Mesenchymal stem cell (in vitro differentiated cells and primary cell): ENCODE results near the gene CDH4.

Source experiments
- DNase-seq: peaks from one replicate; pipeline ENCODE4 v3.0.0-alpha.2; 2013
- H2AFZ ChIP-seq: one replicate; pipeline ENCODE4 v1.6.1; 2013; ENCODE audit warnings: low read depth, mild to moderate bottlenecking, control low read depth, inconsistent platforms, low read length, moderate library complexity
- H2AK5ac ChIP-seq: 2 replicates; pipeline ENCODE4 v1.6.1; 2013; ENCODE audit warnings: low read length, moderate library complexity, mild to moderate bottlenecking, inconsistent platforms; ENCODE audit not compliant: severe bottlenecking
- H2BK120ac ChIP-seq: one replicate; pipeline ENCODE4 v1.6.1; 2013; ENCODE audit warnings: low read depth, mild to moderate bottlenecking, inconsistent platforms, low read length, moderate library complexity
- H2BK12ac ChIP-seq, 2 experiments: one replicate each; pipeline ENCODE4 v1.6.1; 2013; ENCODE audit warnings: inconsistent platforms in 2 of 2, low read length in 2 of 2, mild to moderate bottlenecking in 2 of 2, moderate library complexity in 2 of 2, control low read depth in 1 of 2
- H2BK15ac ChIP-seq: one replicate; pipeline ENCODE4 v1.6.1; 2013; ENCODE audit warnings: mild to moderate bottlenecking, low read depth, inconsistent platforms; ENCODE audit not compliant: poor library complexity, severe bottlenecking
- H2BK5ac ChIP-seq: 2 replicates; pipeline ENCODE4 v1.6.1; 2013; ENCODE audit warnings: low read depth, mild to moderate bottlenecking, low read length, control low read depth, inconsistent platforms; ENCODE audit not compliant: poor library complexity, severe bottlenecking
- H3K14ac ChIP-seq, 2 experiments: one replicate each; pipeline ENCODE4 v1.6.1; 2013; ENCODE audit warnings: inconsistent platforms in 2 of 2, low read length in 2 of 2, control low read depth in 1 of 2, mild to moderate bottlenecking in 1 of 2, moderate library complexity in 1 of 2
- H3K18ac ChIP-seq, 2 experiments: one replicate each; pipeline ENCODE4 v1.6.1; 2013; ENCODE audit warnings: inconsistent platforms in 2 of 2, low read length in 2 of 2, control low read depth in 1 of 2, low read depth in 1 of 2, mild to moderate bottlenecking in 1 of 2
- H3K23ac ChIP-seq, 2 experiments: one replicate each; pipeline ENCODE4 v1.6.1; 2013; ENCODE audit warnings: inconsistent platforms in 2 of 2, low read length in 2 of 2, mild to moderate bottlenecking in 2 of 2, moderate library complexity in 2 of 2, control low read depth in 1 of 2
- H3K27ac ChIP-seq: 2 replicates; pipeline ENCODE4 v1.5.1; 2013; ENCODE audit warnings: mild to moderate bottlenecking, moderate library complexity, low read length, control low read depth, inconsistent platforms; ENCODE audit not compliant: poor library complexity, severe bottlenecking
- H3K27me3 ChIP-seq, 2 experiments: 2 replicates each; pipeline versions ENCODE4 v1.6.1 to v1.7.0; 2013; ENCODE audit warnings: low read length in 2 of 2, mild to moderate bottlenecking in 2 of 2, moderate library complexity in 2 of 2, control low read depth in 1 of 2, inconsistent platforms in 1 of 2; ENCODE audit not compliant: control insufficient read depth in 1 of 2, insufficient read depth in 1 of 2
- H3K36me3 ChIP-seq, 2 experiments: 2 replicates each; pipeline versions ENCODE4 v1.6.1 to v1.7.0; 2013; ENCODE audit warnings: low read length in 2 of 2, control low read depth in 1 of 2, inconsistent platforms in 1 of 2, low read depth in 1 of 2, mild to moderate bottlenecking in 1 of 2; ENCODE audit not compliant: insufficient read depth in 2 of 2, control insufficient read depth in 1 of 2
- H3K4ac ChIP-seq, 2 experiments: one replicate each; pipeline ENCODE4 v1.6.1; 2013; ENCODE audit warnings: inconsistent platforms in 2 of 2, low read length in 2 of 2, mild to moderate bottlenecking in 2 of 2, moderate library complexity in 2 of 2, control low read depth in 1 of 2, low read depth in 1 of 2
- H3K4me1 ChIP-seq: 2 replicates; pipeline ENCODE4 v1.6.1; 2013; ENCODE audit warnings: low read depth, low read length, control low read depth; ENCODE audit not compliant: control insufficient read depth, insufficient read depth
- H3K4me2 ChIP-seq: 2 replicates; pipeline ENCODE4 v1.6.1; 2013; ENCODE audit warnings: low read length, mild to moderate bottlenecking, inconsistent platforms; ENCODE audit not compliant: poor library complexity, severe bottlenecking
- H3K4me3 ChIP-seq, 2 experiments: 2 replicates each; pipeline versions ENCODE4 v1.5.1 to v1.7.0; 2013; ENCODE audit warnings: low read length in 2 of 2, mild to moderate bottlenecking in 2 of 2, control low read depth in 1 of 2, low read depth in 1 of 2; ENCODE audit not compliant: insufficient read depth in 1 of 2
- H3K79me1 ChIP-seq: replicated peaks from 2 replicates; pipeline ENCODE4 v1.6.1; 2013; ENCODE audit warnings: mild to moderate bottlenecking, control low read depth, low read length, inconsistent platforms; ENCODE audit not compliant: poor library complexity, severe bottlenecking
- H3K9ac ChIP-seq: 2 replicates; pipeline ENCODE4 v1.7.0; 2013; ENCODE audit warnings: mild to moderate bottlenecking, low read length, moderate library complexity
- H3K9me3 ChIP-seq: 2 replicates; pipeline ENCODE4 v1.7.0; 2013; ENCODE audit warnings: mild to moderate bottlenecking, low read length; ENCODE audit not compliant: control insufficient read depth
- H4K8ac ChIP-seq: one replicate; pipeline ENCODE4 v1.6.1; 2013; ENCODE audit warnings: inconsistent platforms, mild to moderate bottlenecking, low read length, moderate library complexity
- H4K91ac ChIP-seq: one replicate; pipeline ENCODE4 v1.6.1; 2013; ENCODE audit warnings: mild to moderate bottlenecking, low read length, inconsistent platforms
- WGBS: methylation state at CpG from one replicate; pipeline ENCODE4 v1.1.7; 2013; ENCODE audit warnings: mixed read lengths; 5-methylcytosine and 5-hydroxymethylcytosine counted together

CDH4 gene

DNA sequence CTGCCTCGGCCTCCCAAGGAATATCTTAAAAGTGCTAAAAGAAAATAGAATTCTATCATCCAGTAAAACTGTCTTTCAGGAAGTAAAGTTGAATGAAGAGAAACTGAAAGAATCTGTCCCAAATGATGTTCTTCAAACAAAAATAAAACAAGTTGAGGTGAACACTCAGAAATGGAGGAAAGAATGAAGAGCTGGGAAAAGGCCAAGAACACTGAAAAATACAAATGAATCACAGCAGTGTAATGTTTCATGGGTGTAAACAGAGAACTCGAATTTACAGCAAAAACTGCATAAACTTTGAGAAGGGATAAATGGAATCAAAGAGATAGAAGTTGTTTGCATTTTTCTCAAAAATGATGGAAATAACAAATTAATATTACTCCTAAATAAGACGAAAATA is 496.3 kb downstream of the CDH4 start:
- no peak overlapping the region for H3K27ac ChIP-seq
- H3K4ac ChIP-seq = no peak overlapping the region
- H3K27me3 ChIP-seq = no peaks in the 10 kb centered on the region
- DNase-seq = peak; percentile 33
- H4K91ac ChIP-seq = no peak overlapping the region
- H2BK12ac ChIP-seq = no peak overlapping the region
- no peak overlapping the region for H3K9ac ChIP-seq
- H3K4me1 ChIP-seq = peaks cover 11% of the 10 kb centered on the region
- no peak overlapping the region for H3K4me3 ChIP-seq
- H2BK15ac ChIP-seq = no peak overlapping the region
- no peak overlapping the region for H3K14ac ChIP-seq
- peaks cover 0 to 7% of the 10 kb centered on the region in 2 experiments for H3K36me3 ChIP-seq
- H3K79me1 ChIP-seq = no peaks in the 10 kb centered on the region
- H3K4me2 ChIP-seq = no peak overlapping the region
- no peak overlapping the region for H4K8ac ChIP-seq
- H3K23ac ChIP-seq = no peak overlapping the region
- H3K18ac ChIP-seq = no peak overlapping the region
- no peak overlapping the region for H2AK5ac ChIP-seq
- H2BK120ac ChIP-seq = no peak overlapping the region
- WGBS = 40% methylated on average over 1 of the region's 3 CpGs
- H3K9me3 ChIP-seq = no peaks in the 10 kb centered on the region
- H2BK5ac ChIP-seq = no peak overlapping the region
- H2AFZ ChIP-seq = no peak overlapping the region

- Histone ChIP-seq H3K27me3 (no peaks in the 10 kb centered on the region), H3K27ac (no peak overlapping the region), H3K9me3 (no peaks in the 10 kb centered on the region), H2BK12ac (no peak overlapping the region), H2BK15ac (no peak overlapping the region), H2BK120ac (no peak overlapping the region), H4K91ac (no peak overlapping the region), H3K4me1 (peaks cover 21% of the 10 kb centered on the region), H3K4me2 (no peak overlapping the region), H2BK5ac (no peak overlapping the region), H3K36me3 (peaks cover 0 to 9% of the 10 kb centered on the region in 2 experiments), H3K4me3 (no peak overlapping the region), H4K8ac (no peak overlapping the region), H3K18ac (no peak overlapping the region), H3K9ac (no peak overlapping the region), H2AFZ (no peak overlapping the region), H2AK5ac (no peak overlapping the region), H3K79me1 (no peaks in the 10 kb centered on the region), H3K14ac (no peak overlapping the region), H3K4ac (no peak overlapping the region), H3K23ac (no peak overlapping the region)
- no peak for DNase-seq
- WGBS = 86% methylated on average over 6 of the region's 6 CpGs
These were observed 497.5 kb downstream of the CDH4 start for GRCh38 chr20:61749406-61750075.

DNA sequence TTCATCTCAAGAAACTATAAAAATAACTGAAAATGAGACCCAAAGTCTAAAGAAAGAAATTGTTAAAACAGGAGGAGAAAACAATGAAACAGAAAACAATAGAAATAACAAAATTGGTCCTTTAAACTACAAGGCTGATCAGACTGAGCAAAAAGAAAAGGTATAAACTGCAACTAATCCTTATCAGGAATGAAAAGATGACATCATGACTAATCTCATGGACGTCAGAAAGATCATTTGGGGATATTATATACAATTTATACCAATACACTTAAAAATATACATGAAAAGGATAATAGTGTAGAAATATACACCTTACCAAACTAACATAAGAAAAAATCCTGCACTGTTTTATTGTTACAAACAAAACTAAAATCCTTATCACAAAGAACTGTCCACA is 498.0 kb downstream of the CDH4 start:
- no CpG with 5 or more reads among the region's 1 CpG for WGBS
- Histone ChIP-seq H4K91ac (no peak overlapping the region), H3K4me2 (no peak overlapping the region)

DNA sequence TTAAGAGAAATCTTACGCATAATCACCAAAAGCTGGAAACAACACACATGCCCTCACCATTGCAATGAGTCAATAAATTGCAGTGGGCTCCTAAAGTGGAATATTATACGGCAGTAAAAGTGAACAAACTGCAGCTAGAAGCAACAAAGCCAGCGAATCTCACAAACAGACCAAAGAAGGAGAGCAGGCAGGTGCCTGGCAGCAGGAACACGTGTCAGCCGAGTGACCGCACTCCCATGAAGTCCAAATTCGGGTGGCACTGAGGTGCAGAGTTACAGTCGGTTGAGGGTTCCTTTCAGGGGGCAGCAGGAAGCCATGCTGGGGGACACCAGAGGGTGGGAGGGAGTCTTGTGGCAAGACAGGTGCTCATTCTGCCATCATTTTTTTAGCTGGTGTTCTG is 500.5 kb downstream of the CDH4 start:
- no peak for DNase-seq
- Histone ChIP-seq H4K91ac (peak overlapping the region; percentile 75), H2BK12ac (peak overlapping the region in 1 of 2 experiments; percentile 84), H3K4ac (no peak overlapping the region), H3K9me3 (no peaks in the 10 kb centered on the region), H3K4me3 (no peak overlapping the region), H3K27me3 (no peaks in the 10 kb centered on the region), H3K23ac (no peak overlapping the region), H2AK5ac (peak overlapping the region; percentile 88), H3K27ac (no peak overlapping the region), H3K79me1 (no peaks in the 10 kb centered on the region), H3K9ac (no peak overlapping the region), H2BK5ac (no peak overlapping the region), H3K18ac (peak overlapping the region in 1 of 2 experiments; percentile 54), H3K4me1 (peaks cover 26% of the 10 kb centered on the region), H3K14ac (no peak overlapping the region), H2BK120ac (peak overlapping the region; percentile 5), H2BK15ac (peak overlapping the region; percentile 52), H3K36me3 (peaks cover 0 to 4% of the 10 kb centered on the region in 2 experiments), H4K8ac (no peak overlapping the region), H3K4me2 (no peak overlapping the region), H2AFZ (no peak overlapping the region)
- 96% methylated on average over 8 of the region's 8 CpGs for WGBS

More for the DNA sequence above, 498.0 kb downstream of the CDH4 start:
- Histone ChIP-seq H3K79me1 (no peaks in the 10 kb centered on the region), H3K27me3 (no peaks in the 10 kb centered on the region), H3K23ac (no peak overlapping the region), H3K27ac (no peak overlapping the region), H4K8ac (no peak overlapping the region), H2AK5ac (no peak overlapping the region), H3K9ac (no peak overlapping the region), H3K9me3 (no peaks in the 10 kb centered on the region), H2BK12ac (no peak overlapping the region), H3K36me3 (peaks cover 0 to 11% of the 10 kb centered on the region in 2 experiments), H3K4me1 (peaks cover 20% of the 10 kb centered on the region), H3K4ac (no peak overlapping the region), H3K14ac (no peak overlapping the region), H3K18ac (no peak overlapping the region), H2BK120ac (no peak overlapping the region), H2BK5ac (no peak overlapping the region), H3K4me3 (no peak overlapping the region), H2AFZ (no peak overlapping the region), H2BK15ac (no peak overlapping the region)
- no peak for DNase-seq
